SK-N-MC (cell line): ENCODE data around the gene ZNF282.
"Not testable (repeated sequence)": the region's sequence is repeated elsewhere in the genome, so short reads cannot be mapped to it uniquely, and the experiment has no call there.

Source experiments
- DNase-seq: peaks from one replicate; pipeline ENCODE4 v3.0.0-alpha.2; 2011; ENCODE audit warnings: low read depth, low spot score
- H3K27ac ChIP-seq: fragments of 200-600 bp; sonication (generic); 2 replicates; pipeline ENCODE4 v1.5.1; 2016; ENCODE audit warnings: mixed run types
- H3K36me3 ChIP-seq: fragments of 200-600 bp; sonication (generic); 2 replicates; pipeline ENCODE4 v1.6.1; 2017; ENCODE audit warnings: antibody characterized with exemption, low read length, mixed read lengths; ENCODE audit not compliant: insufficient read depth
- H3K4me3 ChIP-seq: fragments of 200-600 bp; sonication (generic); 2 replicates; pipeline ENCODE4 v1.5.1; 2016
- H3K9ac ChIP-seq: fragments of 200-600 bp; sonication (generic); 2 replicates; pipeline ENCODE4 v1.8.0; 2017; ENCODE audit warnings: mixed run types, mixed read lengths; ENCODE audit not compliant: insufficient read length
- H3K9me3 ChIP-seq: fragments of 200-600 bp; sonication (generic); 2 replicates; pipeline ENCODE4 v1.6.1; 2017; ENCODE audit warnings: low read depth, mild to moderate bottlenecking, antibody characterized with exemption, low read length, moderate library complexity, mixed read lengths
- EZH2 ChIP-seq: fragments of 200-600 bp; sonication (generic); IDR thresholded peaks from one replicate; pipeline ENCODE4 v1.6.1; 2017; ENCODE audit warnings: antibody characterized with exemption
- FOXP2 ChIP-seq: optimal IDR thresholded peaks from 2 replicates; pipeline ENCODE3; 2011; ENCODE audit warnings: mild to moderate bottlenecking, moderate library complexity; ENCODE audit not compliant: insufficient read depth; ENCODE audit errors: extremely low read length, control extremely low read depth
- POLR2AphosphoS5 ChIP-seq: IDR thresholded peaks from 2 replicates; pipeline ENCODE4 v1.6.1; 2012; ENCODE audit warnings: mild to moderate bottlenecking, low read depth, low read length, borderline replicate concordance

The ZNF282 gene

GRCh38 chr7:149267733-149268132, 72.4 kb downstream of the ZNF282 start:
- DNase-seq = no peak
- Histone ChIP-seq H3K36me3 (peaks cover 81% of the 10 kb centered on the region), H3K4me3 (no peak overlapping the region), H3K9ac (no peak overlapping the region), H3K9me3 (no peaks in the 10 kb centered on the region), H3K27ac (no peak overlapping the region)
- TF ChIP-seq FOXP2 = no peak
- TF ChIP-seq POLR2AphosphoS5 = no peak
- TF ChIP-seq EZH2 = no peak

DNA sequence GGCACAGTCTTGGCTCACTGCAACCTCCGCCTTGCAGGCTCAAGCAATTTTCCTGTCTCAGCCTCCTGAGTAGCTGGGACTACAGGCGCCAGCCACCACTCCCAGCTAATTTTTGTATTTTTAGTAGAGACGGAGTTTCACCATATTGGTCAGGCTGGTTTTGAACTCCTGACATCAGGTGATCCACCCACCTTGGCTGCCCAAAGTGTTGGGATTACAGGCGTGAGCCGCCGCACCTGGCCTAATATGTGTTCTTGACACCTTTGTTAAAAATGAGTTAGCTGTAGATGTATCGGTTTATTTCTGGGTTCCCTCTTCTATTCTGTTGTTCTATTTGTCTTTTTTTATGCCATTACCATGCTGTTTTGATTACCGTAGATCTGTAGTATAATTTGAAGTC, 79.1 kb downstream of the ZNF282 start:
- H3K36me3 ChIP-seq = peaks cover 84% of the 10 kb centered on the region
- not testable (repeated sequence) for H3K4me3 ChIP-seq, DNase-seq, H3K27ac ChIP-seq, H3K9me3 ChIP-seq, H3K9ac ChIP-seq
